IPS-20b (cell line): Measurements from ENCODE around the gene PRKACB.
"Not testable (repeated sequence)": the region's sequence is repeated elsewhere in the genome, so short reads cannot be mapped to it uniquely, and the experiment has no call there.

Source experiments
- H3K27ac ChIP-seq: one replicate; pipeline ENCODE4 v1.5.1; 2013; ENCODE audit warnings: low read length
- H3K27me3 ChIP-seq: 2 replicates; pipeline ENCODE4 v1.6.1; 2013; ENCODE audit warnings: mild to moderate bottlenecking, low read length, inconsistent platforms; ENCODE audit not compliant: insufficient read depth
- H3K36me3 ChIP-seq: 2 replicates; pipeline ENCODE4 v1.6.1; 2013; ENCODE audit warnings: low read depth, mild to moderate bottlenecking, inconsistent platforms, low read length, moderate library complexity; ENCODE audit not compliant: insufficient read depth
- H3K4me1 ChIP-seq: 2 replicates; pipeline ENCODE4 v1.6.1; 2013; ENCODE audit warnings: mild to moderate bottlenecking, control low read depth, inconsistent platforms, low read length, moderate library complexity; ENCODE audit not compliant: insufficient read depth
- H3K4me3 ChIP-seq: 2 replicates; pipeline ENCODE4 v1.5.1; 2013; ENCODE audit warnings: mild to moderate bottlenecking, low read length, inconsistent platforms
- H3K9ac ChIP-seq: 2 replicates; pipeline ENCODE4 v1.6.1; 2013; ENCODE audit warnings: low read depth, mild to moderate bottlenecking, inconsistent platforms, low read length, moderate library complexity
- H3K9me3 ChIP-seq: 2 replicates; pipeline ENCODE4 v1.6.1; 2013; ENCODE audit warnings: mild to moderate bottlenecking, low read depth, low read length, inconsistent platforms; ENCODE audit not compliant: insufficient read depth

Gene PRKACB

DNA sequence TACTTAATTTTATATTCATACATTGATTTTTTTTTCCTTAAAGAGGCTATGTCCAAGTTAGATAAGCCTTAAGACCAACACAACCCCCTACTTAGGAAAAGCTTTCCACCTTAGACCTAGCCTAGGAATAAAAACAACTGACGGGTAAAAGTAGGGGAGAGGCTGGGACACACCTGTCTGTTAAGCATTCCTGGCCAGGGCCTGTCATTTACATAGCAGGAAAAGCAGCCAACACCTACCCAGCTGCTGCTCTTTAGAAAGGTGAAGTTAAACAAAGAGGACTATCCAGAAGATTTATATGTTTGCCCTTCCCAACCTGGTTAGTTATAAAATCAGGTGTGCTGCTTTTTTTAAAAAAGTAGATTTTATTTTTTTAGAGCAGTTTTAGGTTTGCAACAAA, 128.3 kb downstream of the PRKACB start:
- Histone ChIP-seq H3K4me3 (no peak overlapping the region), H3K27ac (no peak overlapping the region), H3K9ac (no peak overlapping the region)

DNA sequence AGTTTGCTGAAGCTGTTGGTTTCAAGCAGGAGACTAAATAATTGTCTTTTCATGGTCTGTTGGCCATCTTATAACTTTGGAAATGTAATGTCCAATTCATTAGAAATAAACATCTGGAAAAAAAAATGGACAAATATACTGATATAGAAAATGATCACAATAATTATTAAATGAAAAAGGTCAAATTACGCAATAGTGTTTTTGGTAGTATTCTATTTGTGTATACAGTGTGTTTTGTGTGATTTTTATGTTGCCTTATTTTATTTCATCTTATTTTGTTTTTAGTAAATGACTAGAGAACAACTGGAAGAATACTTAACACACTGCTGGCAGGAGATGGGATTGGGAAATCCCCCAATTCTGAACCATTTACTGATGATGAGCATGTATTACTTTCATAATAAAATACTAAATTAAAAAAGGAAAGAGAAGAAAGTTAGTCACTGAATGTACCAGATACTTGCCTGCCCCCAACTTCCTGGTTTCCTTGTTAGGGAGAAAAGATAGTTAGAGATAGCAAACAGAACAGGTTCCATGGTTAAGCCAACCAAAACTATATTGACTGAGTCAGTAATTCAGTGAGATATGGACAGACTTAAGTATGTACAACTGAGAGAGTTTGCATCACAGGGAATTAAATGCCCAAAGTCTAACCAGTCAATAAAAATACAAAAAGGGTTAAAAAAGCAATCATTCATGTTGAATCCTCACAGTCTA, 133.4 kb downstream of the PRKACB start:
- Histone ChIP-seq H3K27ac (no peak overlapping the region), H3K36me3 (no peaks in the 10 kb centered on the region), H3K27me3 (no peaks in the 10 kb centered on the region), H3K4me3 (no peak overlapping the region), H3K9ac (no peak overlapping the region), H3K9me3 (no peaks in the 10 kb centered on the region), H3K4me1 (no peaks in the 10 kb centered on the region)

More for the DNA sequence above, 128.3 kb downstream of the PRKACB start:
- H3K9me3 ChIP-seq: no peaks in the 10 kb centered on the region
- H3K27me3 ChIP-seq: no peaks in the 10 kb centered on the region
- H3K4me1 ChIP-seq: peaks cover 14% of the 10 kb centered on the region
- H3K36me3 ChIP-seq: no peaks in the 10 kb centered on the region

DNA sequence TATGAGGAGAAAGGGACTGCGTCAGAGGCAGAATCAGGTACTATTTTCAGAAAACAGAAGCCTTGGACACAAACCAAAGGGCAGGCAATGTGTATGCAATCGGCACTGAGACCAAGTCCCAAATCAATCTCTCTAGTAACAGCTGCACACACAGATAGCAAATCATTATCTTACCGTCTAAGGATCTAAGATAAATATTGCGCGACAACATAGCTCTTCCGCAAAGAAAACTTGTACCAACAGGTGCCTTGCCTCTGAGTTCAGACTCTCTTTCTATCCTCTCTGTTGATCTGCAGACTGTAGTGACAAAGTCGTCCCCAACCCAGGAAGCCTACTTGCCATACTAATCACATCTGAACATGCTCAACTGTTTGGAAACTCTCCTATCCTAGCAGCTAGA, 134.8 kb downstream of the PRKACB start:
- Histone ChIP-seq H3K9ac (no peak overlapping the region), H3K9me3 (no peaks in the 10 kb centered on the region), H3K27ac (no peak overlapping the region), H3K4me1 (no peaks in the 10 kb centered on the region), H3K36me3 (no peaks in the 10 kb centered on the region), H3K27me3 (no peaks in the 10 kb centered on the region), H3K4me3 (no peak overlapping the region)

DNA sequence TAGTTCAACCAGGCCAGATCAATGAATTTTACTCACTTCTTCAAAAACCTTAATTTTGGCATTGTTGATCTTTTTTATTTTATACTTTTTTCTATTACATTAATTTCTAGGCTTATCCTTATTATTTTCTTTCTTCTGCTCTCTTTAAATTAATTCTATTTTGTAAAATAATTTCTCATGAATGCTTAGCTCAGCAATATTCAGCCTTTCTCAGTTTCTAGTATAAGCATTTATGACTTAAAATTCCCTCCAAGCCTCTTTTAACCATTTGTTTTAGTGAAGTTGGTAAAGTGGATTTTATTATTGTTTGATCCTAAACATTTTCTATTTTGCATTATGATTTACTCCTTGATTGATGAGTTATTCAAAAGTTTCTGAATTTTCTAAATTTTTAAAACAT, 136.8 kb downstream of the PRKACB start:
- no peaks in the 10 kb centered on the region for H3K9me3 ChIP-seq
- no peak overlapping the region for H3K9ac ChIP-seq
- no peak overlapping the region for H3K4me3 ChIP-seq
- no peaks in the 10 kb centered on the region for H3K4me1 ChIP-seq
- H3K36me3 ChIP-seq: no peaks in the 10 kb centered on the region
- no peaks in the 10 kb centered on the region for H3K27me3 ChIP-seq
- no peak overlapping the region for H3K27ac ChIP-seq

DNA sequence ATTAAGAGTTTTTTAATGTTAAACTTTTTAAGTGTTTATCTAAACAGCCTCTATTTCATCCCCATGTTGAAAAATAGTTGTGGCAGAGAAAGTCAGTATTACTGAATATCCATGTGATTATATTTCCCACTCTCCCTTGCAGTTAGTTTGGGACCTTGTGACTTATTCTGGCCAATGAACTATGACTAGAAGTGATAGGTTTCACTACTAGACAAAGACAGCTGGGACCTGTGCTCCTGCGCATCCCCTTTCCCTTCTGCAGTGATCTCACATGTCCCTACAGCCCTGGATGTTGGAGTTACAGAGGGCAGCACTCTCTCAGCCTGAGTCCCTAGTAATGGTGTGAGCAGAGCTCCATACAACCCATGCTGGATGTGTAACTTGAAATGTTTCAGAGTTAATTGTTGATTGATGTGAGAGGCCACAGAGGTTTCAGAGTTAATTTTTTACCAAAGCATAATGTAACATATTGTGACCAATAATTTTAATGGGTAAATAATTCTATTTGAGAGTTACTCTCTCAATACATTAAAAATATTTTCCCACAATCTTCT, 138.8 kb downstream of the PRKACB start:
- Histone ChIP-seq H3K9ac (no peak overlapping the region), H3K27me3 (no peaks in the 10 kb centered on the region), H3K36me3 (no peaks in the 10 kb centered on the region), H3K27ac (no peak overlapping the region), H3K9me3 (peaks cover 18% of the 10 kb centered on the region), H3K4me1 (no peaks in the 10 kb centered on the region), H3K4me3 (no peak overlapping the region)

DNA sequence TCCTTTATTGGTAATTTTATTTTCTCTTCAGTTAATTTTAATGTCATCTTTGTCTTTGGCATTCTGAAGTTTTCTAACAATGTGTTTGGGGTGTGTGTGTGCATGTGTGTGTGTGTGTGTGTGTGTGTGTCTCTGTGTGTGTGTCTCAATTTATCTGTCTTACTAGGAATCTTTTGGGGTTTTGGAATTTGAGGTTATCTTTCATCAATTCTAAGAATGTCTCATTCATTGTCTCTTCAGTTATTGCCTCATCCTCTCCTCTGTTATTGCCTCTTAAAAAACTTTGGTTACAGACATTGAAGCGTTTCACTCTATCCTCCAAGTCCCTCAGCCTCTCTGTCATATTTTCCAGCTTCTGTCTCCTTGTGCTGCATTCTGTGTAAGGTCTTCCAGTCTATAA, 139.3 kb downstream of the PRKACB start:
- Histone ChIP-seq H3K27me3 (no peaks in the 10 kb centered on the region), H3K9me3 (peaks cover 24% of the 10 kb centered on the region), H3K4me1 (no peaks in the 10 kb centered on the region), H3K4me3 (no peak overlapping the region), H3K9ac (no peak overlapping the region), H3K36me3 (no peaks in the 10 kb centered on the region), H3K27ac (no peak overlapping the region)

DNA sequence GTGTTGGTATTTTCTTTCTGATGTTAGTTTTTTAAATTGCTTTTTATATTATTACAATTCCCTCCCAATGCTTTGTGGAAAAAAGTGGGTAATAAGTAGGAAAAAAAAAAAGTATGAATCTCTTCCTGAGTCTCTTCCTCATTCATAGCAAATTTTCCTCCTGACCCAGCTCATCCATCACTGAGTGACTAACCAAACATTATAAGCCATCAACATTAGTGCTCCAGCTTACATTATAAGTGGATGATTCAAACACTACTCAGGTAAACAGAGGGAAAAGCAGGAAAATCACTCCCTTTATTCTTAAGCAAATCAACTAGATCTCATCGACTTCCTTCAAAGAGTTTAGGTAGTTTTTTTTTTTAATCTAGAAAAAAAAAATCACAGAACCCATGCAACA, 142.0 kb downstream of the PRKACB start:
- Histone ChIP-seq H3K27ac (no peak overlapping the region), H3K36me3 (no peaks in the 10 kb centered on the region), H3K4me1 (no peaks in the 10 kb centered on the region; the same call in 1 of the 2 replicates), H3K9ac (no peak overlapping the region), H3K4me3 (no peak overlapping the region), H3K27me3 (no peaks in the 10 kb centered on the region), H3K9me3 (peaks cover 27% of the 10 kb centered on the region)

DNA sequence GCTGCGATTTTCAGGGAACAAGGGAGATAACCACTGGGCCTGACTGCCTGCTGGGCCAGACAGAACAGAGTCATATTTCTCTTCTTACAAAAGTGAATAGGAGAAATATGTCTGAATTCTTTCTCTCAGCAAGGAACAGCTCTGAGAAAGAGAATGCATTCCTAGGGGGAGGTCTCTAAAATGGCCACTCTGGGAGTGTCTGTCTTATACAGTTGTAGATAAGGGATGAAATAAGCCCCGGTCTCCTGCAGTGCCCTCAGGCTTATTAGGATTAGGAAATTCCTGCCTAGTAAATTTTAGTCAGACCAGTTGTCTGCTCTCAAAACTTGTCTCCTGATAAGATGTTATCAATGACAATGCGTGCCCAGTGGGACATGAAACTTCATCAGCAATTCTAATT, 143.3 kb downstream of the PRKACB start:
- H3K4me3 ChIP-seq, H3K4me1 ChIP-seq, H3K9ac ChIP-seq, H3K27ac ChIP-seq, H3K27me3 ChIP-seq, H3K36me3 ChIP-seq: not testable (repeated sequence)
- peaks cover 27% of the 10 kb centered on the region for H3K9me3 ChIP-seq
